ENCODE results near the gene DHX58.

DHX58 gene

DNA sequence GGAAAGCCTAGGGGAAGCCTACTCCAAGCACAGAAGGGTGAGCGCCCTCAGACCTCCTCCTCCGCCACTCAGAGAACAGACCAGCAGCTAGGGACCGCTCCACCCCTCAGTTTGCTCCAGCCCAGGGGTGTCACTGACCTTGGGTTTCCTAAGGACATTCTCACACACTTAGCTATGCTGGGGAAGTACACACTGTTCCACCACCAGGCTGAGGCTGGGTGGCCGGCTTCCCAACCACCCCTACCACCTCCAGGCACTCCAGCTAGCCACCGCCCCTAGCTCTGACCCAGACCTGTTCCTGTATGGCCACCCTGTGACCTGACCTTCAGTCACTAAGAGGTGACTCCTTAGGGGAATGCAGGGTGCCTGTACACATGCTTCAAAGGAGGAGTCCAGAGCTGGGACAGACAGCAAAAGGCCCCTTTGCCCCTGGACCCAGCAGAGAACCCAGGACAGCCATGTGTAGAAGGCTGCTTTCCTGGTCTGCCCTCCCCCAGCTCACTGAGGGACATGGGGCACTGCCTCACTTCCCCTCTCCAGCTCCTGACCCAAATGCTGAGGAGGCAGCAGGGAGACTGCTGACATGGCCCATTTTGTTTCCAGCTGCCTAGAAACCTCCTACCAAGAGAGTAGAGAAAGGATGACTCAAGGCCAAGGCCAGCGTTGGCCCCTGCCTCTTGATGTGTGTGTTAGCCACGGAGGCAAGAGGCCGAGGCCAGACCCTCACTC lies 16.8 kb upstream of the DHX58 start:
- DNase-seq, result no peak

GRCh38 chr17:42127414-42127813 lies 14.9 kb upstream of the DHX58 start:
- no peak for DNase-seq

DNA sequence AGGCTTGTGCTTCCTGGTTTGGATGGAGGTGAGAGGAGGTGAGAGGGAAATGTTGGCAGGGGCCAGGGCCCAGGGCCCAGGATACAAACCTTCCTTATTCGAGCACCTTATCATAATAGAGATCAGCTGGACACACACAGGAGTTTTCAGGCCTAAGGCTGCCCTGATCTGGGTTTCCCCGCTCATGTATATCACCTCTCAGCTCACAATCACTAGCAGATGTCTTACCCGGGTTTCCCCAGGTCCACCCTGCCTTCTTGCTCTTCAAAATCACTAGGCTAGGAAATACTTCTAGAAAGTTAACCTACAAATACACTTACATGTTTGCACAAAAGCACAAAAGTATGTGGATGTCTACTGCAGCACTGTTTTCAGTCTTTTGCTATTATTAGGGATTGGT lies 14.3 kb upstream of the DHX58 start:
- DNase-seq, result no peak

DNA sequence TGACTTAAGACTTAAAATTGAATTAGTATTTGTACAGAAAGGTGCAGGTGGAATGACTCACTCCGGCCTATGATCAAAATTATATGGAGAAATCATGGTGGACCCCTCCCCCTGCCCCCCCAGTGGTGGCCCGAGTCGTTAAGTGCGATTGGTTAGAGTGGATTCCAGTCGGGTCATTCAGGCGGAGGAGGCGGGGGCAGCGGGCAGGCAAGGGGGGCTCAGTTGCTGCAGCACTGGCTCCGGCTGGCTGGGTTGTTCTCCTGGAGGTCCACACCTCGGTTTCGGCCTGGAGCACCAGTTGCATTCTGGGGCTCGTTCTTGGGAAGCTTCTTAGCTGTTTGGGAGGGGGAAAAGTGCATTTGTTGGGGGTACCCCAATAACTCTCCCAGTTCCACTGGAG lies 13.1 kb upstream of the DHX58 start:
- DNase-seq, result no peak

GRCh38 chr17:42124256-42124655 lies 11.7 kb upstream of the DHX58 start:
- DNase-seq, result no peak

GRCh38 chr17:42122371-42123303 lies 10.1 kb upstream of the DHX58 start, which contains the start of gene HSPB9:
Gene HSPB9 (plus strand): TSS chr17:42122804. CDS start chr17:42122851, 47 bp downstream.
- DNase-seq, result no peak

DNA sequence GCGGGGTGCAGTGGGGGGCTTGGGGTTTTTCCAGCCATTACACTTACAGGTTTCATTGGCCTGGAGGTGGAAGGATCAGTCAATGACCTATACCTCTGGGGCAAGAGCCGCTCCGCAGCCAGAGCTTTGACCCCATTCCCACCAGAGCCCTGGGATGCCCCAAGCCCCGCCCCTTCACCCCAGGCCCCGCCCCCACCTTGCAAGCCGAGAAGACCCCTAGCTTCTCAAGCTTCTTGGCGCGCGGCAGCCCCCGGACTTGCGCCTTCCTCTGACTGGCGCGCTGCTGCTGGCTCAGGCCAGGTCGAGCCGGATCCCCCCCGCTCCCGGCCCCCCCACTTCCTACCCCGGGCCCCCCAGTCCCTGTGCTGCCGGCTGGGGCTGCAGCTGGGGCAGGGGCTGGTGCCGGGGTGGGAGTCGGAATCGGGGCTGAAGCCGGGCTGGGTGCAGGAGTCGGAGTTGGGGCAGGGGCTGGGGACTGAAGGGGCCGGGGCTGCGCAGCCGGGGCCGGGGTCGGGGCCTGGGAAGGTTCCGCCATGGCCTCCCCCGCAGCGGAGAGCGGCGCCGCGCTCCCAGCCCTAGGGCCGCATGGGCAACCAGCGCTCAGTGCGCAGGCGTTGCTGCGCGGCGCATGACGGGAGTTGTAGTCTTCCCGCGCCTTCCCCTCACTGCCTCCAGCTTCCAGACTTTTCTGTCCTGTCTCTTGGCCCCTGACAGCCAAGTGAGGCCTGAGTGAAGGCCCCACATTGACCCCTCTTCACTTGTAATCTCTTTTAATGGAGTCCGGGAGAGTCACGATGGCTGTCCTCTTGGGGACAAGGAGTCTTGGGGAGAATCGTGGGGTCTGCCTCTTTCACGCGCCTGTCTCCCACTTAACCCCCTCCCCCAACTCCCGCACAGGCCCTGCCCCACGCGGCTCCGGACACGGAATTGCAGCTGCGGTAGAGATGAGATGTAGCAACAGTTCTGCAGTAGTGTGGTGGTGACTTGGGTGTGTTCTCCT lies 8.6 kb upstream of the DHX58 start, which contains the start of gene KAT2A:
KAT2A (minus strand) TSS at position 598 of the 1,000 bp plus-strand sequence; CDS start at position 535, 63 bp downstream.
- DNase-seq, result peak; percentile 72 to 78

DNA sequence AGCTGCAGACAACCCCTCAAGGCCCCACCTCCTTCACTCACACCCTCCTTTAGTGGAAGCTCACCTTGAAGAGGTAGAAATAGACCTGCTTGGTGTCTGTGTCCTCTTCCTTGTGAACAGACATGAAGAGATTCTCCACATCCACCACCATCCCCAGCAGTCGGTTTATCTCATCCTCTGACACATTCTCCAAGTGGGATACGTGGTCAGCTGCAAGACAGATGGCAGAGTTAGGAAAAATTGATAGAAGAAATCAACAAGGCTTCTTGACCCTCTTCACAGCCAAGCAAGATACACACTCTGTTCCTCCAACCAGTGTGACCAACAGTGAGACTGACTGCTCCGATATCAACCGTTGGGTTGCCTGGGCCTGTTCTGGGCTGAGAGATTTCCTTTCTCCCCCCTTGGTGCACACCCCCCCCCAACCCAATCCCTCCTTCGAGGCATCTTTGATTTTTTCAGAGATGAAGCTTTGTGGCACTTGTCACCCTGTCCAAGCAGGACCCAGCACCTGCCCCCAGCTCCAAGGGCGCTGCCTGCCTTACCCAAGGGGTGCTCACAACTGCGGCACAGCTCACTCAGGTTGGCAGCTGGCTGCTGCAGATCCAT lies 7.8 kb upstream of the DHX58 start:
- DNase-seq, result no peak

DNA sequence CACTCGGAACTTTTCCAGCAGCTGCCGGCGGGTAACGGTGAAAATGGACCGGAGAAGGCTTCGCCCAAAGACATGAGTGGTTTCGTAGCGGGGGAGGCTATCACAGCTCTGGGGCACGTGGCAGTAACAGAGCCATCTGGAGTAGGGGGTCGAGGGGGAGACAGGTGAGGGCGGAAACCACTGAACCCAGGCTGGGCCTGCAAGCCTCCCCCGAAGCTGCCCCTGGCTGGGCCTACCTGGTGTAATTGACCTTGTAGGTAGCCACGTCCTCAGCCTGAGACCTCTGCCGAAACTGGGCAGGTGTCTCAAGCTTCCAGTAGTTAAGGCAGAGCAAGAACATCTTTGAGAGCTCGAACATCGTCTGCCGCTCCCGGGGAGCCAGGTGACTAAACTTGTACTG lies 6.8 kb upstream of the DHX58 start:
- DNase-seq, result no peak

DNA sequence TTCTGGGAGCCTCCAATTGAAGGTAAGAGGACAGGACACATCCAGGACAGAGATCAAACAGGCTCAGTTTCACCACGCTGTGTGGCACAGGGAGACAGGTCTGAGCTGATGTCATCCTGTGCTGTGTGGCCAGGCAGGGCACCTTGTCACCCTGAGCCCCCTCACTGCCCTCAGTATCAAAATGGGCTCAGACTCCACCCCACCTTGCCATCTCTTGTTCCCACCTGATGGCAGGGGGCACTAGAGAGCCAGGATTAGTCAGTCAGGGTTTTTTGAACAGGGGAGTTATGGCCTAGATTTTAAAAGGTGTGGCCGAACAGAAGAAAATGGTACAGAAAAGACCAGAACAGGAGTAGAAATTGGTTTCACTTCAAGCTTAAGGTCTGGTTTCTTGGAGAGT lies 6.0 kb upstream of the DHX58 start:
- peak; percentile 41 to 54 for DNase-seq

GRCh38 chr17:42118126-42118510 lies 5.6 kb upstream of the DHX58 start:
- no peak for DNase-seq

DNA sequence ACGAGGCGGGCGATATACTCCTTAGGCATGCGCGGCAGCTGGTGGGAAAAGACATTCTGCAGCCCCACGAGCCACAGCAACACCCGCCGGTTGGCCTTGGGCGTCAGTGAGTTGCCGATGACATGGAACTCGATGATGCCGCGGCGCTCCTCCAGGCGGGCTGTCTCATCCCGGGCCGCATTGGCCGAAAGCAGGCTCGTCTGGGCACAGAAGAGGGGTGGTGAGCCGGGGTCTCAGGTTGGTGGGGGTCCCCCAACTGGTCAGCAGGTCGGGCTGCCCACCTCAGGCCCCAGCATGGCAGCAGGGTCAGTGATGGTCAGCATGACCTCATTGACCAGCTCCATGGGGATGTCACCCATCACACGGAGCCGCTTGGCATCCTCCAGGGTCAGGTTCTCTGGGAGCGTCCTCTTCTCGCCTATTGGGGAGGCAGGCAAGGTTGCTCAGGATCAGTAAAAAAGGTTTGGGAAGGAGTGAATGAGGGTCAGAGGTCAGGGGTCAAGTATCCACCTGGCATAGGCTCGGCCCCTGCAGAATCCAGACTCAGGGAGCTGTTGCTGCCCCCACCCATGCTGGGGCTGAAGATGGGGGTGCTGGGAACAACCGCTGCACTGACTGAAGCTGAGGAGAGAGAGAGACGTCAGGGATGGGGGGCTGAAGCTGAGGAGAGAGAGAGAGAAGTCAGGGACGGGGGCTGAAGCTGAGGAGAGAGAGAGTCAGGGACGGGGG lies 5.0 kb upstream of the DHX58 start:
- DNase-seq, result no peak

DNA sequence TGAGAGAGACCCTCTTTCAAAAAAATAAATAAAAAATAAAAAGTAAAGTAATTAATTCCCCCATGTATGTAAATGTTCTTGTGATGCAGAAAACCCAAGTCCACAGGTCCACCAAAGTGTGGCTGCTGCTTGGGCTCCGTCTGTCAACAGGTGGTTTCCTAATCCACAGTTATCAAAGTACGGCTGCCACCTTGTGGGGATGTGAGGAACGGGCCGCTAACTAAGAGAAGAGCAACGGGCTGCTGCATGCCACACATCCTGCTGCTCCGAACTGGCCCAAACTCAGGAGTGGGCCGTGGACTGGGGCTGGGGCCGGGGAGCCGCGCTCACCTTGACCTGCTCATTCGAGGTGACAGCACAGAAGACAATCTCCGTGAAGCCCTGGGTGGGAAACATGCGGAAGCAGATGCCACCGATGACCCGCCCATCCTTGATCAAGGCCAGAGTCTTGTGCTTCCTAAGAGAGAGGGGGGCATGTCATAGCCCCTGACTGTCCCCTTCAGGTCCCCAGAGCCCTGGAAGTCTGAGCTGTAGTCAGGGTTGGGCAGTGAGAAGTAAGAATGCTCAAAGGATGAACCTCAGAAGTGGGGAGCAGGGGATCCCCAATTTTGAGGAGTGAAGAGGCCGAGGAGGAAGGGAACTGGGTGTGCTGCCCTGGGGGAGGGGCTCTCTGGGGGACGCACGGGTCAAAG lies 4.3 kb upstream of the DHX58 start:
- peak; percentile 80 to 86 for DNase-seq

GRCh38 chr17:42114118-42114517 lies 1.6 kb upstream of the DHX58 start:
- DNase-seq, result no peak

DNA sequence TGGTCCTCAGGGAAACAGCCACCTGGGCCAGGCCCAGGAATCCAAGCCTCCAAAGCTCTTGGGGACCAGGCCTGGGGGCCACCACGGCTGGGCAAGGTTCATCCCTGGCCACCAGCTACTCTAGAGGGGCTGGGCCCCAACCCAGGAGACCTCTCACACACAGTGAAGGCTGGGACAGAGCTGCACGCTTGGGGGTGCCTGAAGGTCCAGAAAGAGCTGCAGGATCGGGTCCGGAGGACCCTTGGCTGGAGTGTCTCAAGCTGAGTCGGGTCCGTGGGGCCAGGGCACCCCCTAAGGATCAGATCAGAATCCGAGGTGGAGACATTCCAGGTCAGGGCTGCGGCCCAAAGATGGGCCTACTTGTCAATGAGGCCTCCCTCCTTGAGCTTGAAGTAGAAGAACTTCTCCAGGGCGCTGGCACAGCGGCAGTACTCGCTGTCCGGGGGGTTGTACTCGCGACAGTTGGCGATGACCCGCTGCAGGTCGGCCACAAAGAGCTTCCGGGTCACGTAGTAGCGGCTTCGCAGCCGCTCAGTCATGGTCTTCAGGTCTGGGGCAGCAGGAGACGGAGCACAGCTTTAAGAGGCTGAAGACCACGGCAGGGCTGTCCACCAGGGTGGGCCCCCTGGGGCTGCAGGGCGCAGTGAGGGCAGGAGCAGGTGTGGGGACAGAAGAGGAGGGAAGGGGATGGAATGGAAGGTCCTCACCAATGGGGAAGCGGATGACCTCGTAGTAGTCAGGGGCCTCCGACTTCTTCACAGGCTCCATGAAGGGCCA lies 967 bp upstream of the DHX58 start:
- DNase-seq, result no peak

DNA sequence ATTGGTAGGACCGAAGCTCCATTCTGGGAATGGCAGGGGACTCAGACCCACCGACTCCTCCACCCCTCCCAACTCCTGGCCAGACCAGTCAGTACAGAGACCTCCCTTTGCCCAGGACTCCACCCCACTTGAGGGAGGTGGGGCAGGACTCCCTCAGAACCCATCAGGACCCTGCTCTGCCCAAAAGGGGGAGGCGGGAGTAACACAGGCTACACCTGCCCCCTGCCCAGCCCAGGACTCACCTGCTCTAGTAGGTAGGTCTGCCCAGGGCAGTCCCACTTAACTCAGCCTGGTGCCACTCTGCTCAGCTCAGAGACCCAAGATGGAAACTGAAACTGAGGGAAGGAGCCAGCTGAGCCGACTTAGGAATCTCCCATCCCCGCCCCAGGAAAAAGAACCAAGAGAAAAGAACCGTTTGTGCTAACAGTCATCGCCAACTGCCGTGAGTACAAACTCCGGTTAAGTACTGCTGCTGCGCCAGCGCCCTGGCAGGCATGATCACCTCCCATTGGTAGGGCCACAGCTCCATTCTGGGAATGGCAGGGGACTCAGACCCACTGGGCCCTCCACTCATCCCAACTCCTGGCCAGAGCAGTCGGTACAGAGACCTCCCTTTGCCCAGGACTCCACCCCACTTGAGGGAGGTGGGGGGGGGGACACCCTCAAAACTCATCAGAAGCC lies 503 bp downstream of the DHX58 start:
- no peak for DNase-seq

DNA sequence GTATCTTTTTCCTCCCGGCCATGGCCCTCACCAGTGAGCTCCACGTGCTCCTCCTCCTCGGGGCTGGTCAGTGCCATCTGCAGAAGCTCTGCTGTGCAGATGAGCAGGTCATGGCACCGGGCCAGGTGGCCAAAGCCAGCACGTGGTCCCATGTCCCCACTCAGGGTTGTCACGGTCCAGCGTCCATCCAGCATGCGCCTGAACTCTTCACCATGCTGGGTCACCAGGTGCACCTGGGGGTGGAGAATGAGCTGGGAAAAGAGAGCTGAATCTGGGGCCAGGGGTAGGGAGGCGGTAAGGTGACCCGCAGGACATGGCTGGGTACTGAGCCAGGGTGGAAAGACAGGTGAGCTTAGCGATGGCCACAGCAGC lies 1.3 kb downstream of the DHX58 start:
- no peak for DNase-seq

DNA sequence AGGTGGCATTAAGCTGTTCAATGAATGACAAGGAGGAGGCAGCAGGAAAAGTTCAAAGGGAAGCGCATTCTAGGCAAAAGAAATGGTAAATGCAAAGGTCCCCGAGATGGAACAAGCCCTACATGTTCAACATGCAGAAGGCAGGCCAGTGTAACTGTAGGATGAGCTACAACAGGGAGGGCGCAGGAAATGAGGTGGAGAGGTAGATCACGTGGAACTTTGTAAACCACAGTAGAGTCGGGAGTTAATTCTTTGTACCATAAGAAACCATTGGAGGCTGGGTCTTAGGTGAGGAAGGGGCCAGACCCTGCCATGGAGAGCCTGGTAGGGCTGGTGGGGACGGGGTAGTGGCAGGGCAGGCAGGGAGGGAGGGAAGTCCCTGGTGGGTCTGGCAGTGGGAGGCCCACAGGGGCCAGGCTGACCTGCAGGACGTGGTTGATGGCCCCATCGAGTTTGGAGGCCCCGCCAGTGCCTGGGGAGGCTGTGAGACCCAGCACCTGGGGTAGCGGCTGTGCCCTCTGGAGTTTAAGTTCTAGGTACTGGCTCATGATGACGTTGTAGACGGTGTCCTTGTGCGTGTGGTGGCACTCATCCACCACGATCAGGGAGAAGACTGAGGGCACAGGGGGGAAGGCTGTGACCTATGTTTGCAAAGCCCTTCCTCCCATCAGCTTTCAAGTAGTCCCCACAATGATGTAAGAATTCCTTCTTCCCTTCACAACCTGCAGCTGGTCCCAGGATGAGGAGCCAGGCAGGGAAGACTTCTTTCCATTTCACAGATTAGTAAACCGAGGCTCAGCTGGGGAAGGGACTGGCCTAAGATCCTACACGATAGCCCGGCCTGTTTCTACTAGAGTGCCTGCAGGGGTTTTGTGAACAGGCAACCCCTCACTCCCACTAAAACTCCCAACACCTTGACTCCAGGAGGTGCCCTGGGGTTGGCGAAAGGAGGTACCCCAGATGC lies 1.9 kb downstream of the DHX58 start:
- DNase-seq, result no peak
